Measurements from ENCODE around the gene CENPX. TPM values are rescaled to one million over a fixed set of nuclear protein-coding genes. Genes with fewer than 3 reads are reported as not detected.
A peak's percentile ranks its signal among the peaks of the same experiment; 100 is the strongest.

The CENPX gene
- total and polyA plus RNA-seq, 8 donors, result 42.9 to 77.7 (median 49.8) TPM

DNA sequence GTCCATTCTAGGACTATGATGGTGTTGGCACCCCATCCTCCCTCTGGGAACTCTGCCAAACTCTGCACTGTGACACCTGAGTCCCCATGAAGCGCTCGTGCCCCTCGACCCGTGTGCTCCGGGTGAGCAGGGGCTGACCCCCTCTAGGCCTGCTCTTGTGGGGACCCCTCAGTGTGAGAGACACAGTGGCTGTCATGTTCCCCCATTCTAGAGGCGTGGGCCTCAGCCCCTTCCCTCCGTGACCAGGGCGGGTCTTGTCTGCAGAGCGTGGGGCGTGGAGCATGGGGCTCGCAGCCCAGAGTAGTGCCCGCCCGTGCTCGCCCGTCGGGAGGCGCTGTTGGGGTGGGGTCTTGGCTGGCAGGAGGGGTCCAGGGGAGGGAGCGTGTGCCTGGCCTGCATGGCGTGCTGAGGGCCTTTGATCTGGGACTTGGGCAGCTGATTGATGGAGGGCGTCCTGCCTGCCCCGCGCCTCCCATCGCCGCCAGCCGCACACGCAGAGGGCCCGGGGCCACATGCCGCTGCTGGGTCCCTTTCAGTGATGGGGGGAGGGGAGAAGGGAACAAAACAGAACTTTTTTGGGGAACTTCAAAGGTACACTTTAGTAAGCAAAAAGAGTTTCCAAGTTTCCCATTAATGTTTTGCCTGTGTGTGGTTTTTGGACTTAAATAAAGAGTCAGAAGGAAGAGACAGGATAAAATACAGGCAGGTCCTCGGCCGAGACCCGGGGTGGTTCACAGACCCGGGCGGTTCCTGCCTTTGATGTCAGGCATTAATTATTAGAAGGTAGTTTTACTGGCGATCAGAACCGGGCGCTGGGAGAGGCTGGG is 22.5 kb downstream of the CENPX start:
- peaks cover 0 to 22% of the 10 kb centered on the region in 2 donors for H3K36me3 ChIP-seq
- H3K27me3 ChIP-seq, result no peaks in the 10 kb centered on the region
- no peak overlapping the region for H3K27ac ChIP-seq
- no peaks in the 10 kb centered on the region for H3K9me3 ChIP-seq
- intact Hi-C loops (cut with DNase I), result no loop called here
- H3K4me3 ChIP-seq, result no peak overlapping the region
- H3K4me1 ChIP-seq, result no peaks in the 10 kb centered on the region
- TF ChIP-seq, protein P1, sequence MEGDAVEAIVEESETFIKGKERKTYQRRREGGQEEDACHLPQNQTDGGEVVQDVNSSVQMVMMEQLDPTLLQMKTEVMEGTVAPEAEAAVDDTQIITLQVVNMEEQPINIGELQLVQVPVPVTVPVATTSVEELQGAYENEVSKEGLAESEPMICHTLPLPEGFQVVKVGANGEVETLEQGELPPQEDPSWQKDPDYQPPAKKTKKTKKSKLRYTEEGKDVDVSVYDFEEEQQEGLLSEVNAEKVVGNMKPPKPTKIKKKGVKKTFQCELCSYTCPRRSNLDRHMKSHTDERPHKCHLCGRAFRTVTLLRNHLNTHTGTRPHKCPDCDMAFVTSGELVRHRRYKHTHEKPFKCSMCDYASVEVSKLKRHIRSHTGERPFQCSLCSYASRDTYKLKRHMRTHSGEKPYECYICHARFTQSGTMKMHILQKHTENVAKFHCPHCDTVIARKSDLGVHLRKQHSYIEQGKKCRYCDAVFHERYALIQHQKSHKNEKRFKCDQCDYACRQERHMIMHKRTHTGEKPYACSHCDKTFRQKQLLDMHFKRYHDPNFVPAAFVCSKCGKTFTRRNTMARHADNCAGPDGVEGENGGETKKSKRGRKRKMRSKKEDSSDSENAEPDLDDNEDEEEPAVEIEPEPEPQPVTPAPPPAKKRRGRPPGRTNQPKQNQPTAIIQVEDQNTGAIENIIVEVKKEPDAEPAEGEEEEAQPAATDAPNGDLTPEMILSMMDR (IDR thresholded peaks at IDR 0.05), result no peak
- DNase-seq (no peak), ATAC-seq (no peak)

DNA sequence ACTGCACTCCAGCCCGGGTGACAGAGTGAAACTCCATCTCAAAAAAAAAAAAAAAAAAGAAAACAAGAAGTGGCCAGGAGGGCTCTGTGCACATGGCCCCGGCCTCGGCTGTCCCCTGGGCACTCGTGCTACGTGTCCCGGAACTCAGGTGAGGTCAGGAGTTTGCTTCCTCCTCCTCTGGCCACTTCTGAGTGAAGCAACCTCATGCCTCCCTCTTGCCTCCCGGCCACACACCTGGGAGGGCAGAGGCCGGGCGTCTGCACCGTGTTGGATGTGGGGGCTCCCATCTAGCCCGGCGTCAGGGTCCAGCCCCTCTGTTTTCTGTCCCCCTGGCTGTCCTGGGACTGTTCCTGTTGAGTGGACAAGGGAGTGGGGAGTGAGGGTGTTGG is 23.1 kb downstream of the CENPX start:
- Histone ChIP-seq H3K36me3 (peaks cover 0 to 27% of the 10 kb centered on the region in 2 donors), H3K27ac (no peak overlapping the region), H3K27me3 (no peaks in the 10 kb centered on the region), H3K4me3 (no peak overlapping the region), H3K4me1 (no peaks in the 10 kb centered on the region), H3K9me3 (no peaks in the 10 kb centered on the region)
- TF ChIP-seq, protein P1 (IDR thresholded peaks at IDR 0.05), result no peak
- no peak for DNase-seq
- peak; percentile 72 for ATAC-seq
- intact Hi-C loops (cut with DNase I), result no loop called here

DNA sequence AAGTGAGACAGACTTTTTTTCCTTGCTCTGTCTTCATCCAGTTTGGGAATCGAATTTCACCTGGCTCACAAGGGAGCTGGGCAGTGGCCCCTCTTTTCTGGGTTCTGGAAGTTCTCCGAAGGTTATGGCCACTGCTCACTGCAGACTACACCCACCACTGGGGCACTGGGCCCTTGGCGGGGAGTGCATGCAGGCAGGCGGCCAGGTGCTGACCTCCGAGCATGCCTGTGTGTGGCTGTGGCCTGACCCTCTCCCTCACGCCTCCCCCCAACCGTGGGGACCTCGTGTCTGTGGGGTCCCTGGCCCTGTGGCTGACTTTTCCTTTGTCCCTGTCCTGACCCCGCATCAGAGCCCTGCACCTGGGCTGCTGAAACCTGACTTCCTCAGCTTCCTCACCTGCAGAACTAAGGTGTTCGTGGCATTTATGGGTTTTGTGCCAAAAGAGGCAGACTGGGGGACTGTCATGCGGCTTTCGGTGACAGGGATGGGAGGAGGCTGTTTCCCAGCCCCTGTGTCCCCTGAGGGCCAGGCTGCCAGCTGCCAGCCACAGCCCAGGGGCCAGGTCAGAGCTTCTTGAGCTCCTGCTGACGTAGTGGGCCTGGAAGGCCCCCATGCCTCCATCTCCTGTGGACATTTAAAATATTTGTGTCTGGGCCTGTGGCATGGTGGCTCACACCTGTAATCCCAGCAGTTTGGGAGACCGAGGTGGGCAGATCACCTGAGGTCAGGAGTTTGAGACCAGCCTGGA is 23.8 kb downstream of the CENPX start:
- no peak overlapping the region for H3K27ac ChIP-seq
- no peaks in the 10 kb centered on the region for H3K27me3 ChIP-seq
- no peak overlapping the region for H3K4me3 ChIP-seq
- DNase-seq (no peak), ATAC-seq (no peak)
- intact Hi-C loops (cut with DNase I), result no loop called here
- peaks cover 2 to 3% of the 10 kb centered on the region in 2 donors for H3K4me1 ChIP-seq
- TF ChIP-seq, protein P1 (IDR thresholded peaks at IDR 0.05), result no peak
- H3K9me3 ChIP-seq, result no peaks in the 10 kb centered on the region
- peaks cover 0 to 33% of the 10 kb centered on the region in 2 donors for H3K36me3 ChIP-seq

DNA sequence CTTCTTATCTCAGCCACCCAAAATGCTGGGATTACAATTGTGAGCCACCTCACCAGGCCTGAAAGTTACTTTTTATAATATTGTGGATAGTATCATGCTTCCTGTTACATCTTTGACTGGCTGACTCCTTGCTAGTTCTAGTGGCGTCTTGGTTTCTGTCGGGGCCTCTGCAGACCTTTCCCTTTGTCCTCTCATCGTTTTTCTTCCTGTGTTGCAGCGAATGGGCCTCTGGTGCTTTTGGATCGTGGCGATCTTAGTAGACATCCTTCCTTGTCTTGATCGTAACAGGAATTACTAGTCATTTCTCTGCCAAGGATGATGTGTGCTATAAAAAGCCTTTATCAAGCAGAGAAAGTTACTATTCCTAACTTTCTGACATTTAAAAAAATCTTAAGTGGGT is 24.5 kb downstream of the CENPX start:
- DNase-seq, result no peak

More for the DNA sequence above, 24.5 kb downstream of the CENPX start:
- no peak overlapping the region for H3K4me3 ChIP-seq
- no peak for ATAC-seq
- TF ChIP-seq, protein P1 (IDR thresholded peaks at IDR 0.05), result no peak
- peaks cover 3 to 6% of the 10 kb centered on the region in 2 donors for H3K4me1 ChIP-seq
- no peak overlapping the region for H3K27ac ChIP-seq
- H3K36me3 ChIP-seq, result peaks cover 0 to 33% of the 10 kb centered on the region in 2 donors
- intact Hi-C loops (cut with DNase I), result no loop called here
- no peaks in the 10 kb centered on the region for H3K9me3 ChIP-seq
- H3K27me3 ChIP-seq, result no peaks in the 10 kb centered on the region

Data from left lung (tissue), 10 donors.